ENCODE data around the gene MAN2C1.

DNA sequence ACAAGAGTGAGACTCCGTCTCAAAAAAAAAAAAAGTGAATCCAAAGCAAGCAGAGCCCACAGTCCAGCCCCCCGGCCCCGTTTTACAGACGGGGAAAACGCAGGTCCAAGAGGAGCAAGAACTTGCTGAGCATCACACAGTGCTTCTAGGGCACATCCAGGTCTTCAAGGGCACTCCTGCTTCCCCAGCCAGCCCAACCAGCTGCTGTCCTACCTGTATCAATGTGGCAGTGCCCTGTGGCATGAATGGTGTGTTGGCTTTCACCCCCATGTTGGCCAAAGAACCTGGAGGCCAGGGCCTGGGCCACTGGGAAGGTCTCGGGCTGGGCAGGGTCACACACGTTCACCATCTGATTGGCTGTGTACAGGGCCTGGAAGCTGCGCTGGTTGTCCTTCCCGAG lies 4.6 kb downstream of the MAN2C1 start:
- no peak for TF ChIP-seq EZH2 (IDR thresholded peaks at IDR 0.05; ENCODE audit: borderline replicate concordance, low read depth, low read length, poor library complexity, severe bottlenecking)
- TF ChIP-seq, protein P1, sequence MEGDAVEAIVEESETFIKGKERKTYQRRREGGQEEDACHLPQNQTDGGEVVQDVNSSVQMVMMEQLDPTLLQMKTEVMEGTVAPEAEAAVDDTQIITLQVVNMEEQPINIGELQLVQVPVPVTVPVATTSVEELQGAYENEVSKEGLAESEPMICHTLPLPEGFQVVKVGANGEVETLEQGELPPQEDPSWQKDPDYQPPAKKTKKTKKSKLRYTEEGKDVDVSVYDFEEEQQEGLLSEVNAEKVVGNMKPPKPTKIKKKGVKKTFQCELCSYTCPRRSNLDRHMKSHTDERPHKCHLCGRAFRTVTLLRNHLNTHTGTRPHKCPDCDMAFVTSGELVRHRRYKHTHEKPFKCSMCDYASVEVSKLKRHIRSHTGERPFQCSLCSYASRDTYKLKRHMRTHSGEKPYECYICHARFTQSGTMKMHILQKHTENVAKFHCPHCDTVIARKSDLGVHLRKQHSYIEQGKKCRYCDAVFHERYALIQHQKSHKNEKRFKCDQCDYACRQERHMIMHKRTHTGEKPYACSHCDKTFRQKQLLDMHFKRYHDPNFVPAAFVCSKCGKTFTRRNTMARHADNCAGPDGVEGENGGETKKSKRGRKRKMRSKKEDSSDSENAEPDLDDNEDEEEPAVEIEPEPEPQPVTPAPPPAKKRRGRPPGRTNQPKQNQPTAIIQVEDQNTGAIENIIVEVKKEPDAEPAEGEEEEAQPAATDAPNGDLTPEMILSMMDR (conservative IDR thresholded peaks at IDR 0.05; ENCODE audit: low read depth, low read length), result no peak
